Esophagus (tissue), 2 donors: ENCODE results near the gene TOP3B. TPM values are rescaled to one million over a fixed set of nuclear protein-coding genes. Genes with fewer than 3 reads are reported as not detected.

ENCODE experiments used
- H3K27ac ChIP-seq, 2 donors: one replicate each; pipeline ENCODE4 v1.5.1; 2013; ENCODE audit warnings: low read depth in 2 of 2, mild to moderate bottlenecking in 2 of 2, inconsistent platforms in 1 of 2, low read length in 1 of 2, moderate library complexity in 1 of 2
- H3K27me3 ChIP-seq, 2 donors: one replicate each; pipeline ENCODE4 v1.6.1; 2013; ENCODE audit warnings: low read length in 2 of 2, control low read depth in 1 of 2, mild to moderate bottlenecking in 1 of 2; ENCODE audit not compliant: insufficient read depth in 2 of 2, control insufficient read depth in 1 of 2
- H3K36me3 ChIP-seq, 2 donors: one replicate each; pipeline ENCODE4 v1.6.1; 2013; ENCODE audit warnings: low read length in 1 of 2; ENCODE audit not compliant: control insufficient read depth in 2 of 2, insufficient read depth in 2 of 2
- H3K4me1 ChIP-seq, 2 donors: one replicate each; pipeline ENCODE4 v1.6.1; 2013; ENCODE audit warnings: low read length in 1 of 2; ENCODE audit not compliant: control insufficient read depth in 2 of 2, insufficient read depth in 2 of 2
- H3K4me3 ChIP-seq, 2 donors: one replicate each; pipeline ENCODE4 v1.5.1; 2013; ENCODE audit warnings: low read length in 2 of 2, mild to moderate bottlenecking in 2 of 2, low read depth in 1 of 2, moderate library complexity in 1 of 2
- H3K9me3 ChIP-seq, 2 donors: one replicate each; pipeline ENCODE4 v1.6.1; 2013; ENCODE audit warnings: mild to moderate bottlenecking in 2 of 2, low read depth in 1 of 2, low read length in 1 of 2, moderate library complexity in 1 of 2; ENCODE audit not compliant: control insufficient read depth in 2 of 2, insufficient read depth in 1 of 2
- whole genome bisulfite sequencing, 2 donors: extraction: QIAGEN DNeasy Blood & Tissue Kit; methylation state at CpG; one replicate each; pipeline ENCODE4 v1.1.7; 2013; 5-methylcytosine and 5-hydroxymethylcytosine counted together
- polyA plus RNA-seq, 2 donors: library from polyadenylated mRNA; stranded (reverse); fragments of 200-250 nt; gene quantifications; one replicate each; pipeline ENCODE4 v1.2.3, GENCODE V29; 2013
- donor health status: healthy with polysubstance abuse.
- donor health status: Bipolar disorder and iron deficiency.

The TOP3B gene
- polyA plus RNA-seq, 2 donors: 12.3 to 19.1 TPM

DNA sequence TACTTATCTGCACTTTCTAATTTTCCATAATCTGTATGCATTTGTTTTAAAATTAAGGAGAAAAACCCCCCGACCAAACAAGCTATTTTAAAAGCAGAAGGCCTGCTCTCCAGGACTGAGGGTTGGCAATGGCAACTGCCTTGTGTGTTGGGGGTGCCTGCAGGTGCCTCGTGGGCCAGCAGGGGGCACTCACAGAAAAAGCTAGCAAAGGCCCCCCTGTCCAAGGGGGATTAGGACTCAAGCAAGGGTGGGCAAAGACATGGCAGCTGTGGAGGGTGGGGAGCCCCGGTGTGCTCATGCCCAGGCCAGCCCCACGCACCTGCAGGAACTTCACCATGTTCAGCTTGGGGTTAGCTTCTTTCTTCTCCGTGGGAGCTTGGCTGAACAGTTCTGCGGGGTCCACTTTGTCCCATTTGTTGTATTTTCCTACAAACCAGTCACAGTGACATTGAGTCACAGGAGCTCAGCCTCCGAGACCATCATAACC, 10.3 kb downstream of the TOP3B start:
- WGBS, 2 donors: 67 to 72% methylated on average over 7 of the region's 7 CpGs
- peaks cover 37 to 45% of the 10 kb centered on the region in 2 donors for H3K36me3 ChIP-seq
- H3K9me3 ChIP-seq: no peaks in the 10 kb centered on the region
- no peaks in the 10 kb centered on the region for H3K4me1 ChIP-seq
- no peak overlapping the region for H3K4me3 ChIP-seq
- H3K27ac ChIP-seq: no peak overlapping the region
- no peaks in the 10 kb centered on the region for H3K27me3 ChIP-seq

DNA sequence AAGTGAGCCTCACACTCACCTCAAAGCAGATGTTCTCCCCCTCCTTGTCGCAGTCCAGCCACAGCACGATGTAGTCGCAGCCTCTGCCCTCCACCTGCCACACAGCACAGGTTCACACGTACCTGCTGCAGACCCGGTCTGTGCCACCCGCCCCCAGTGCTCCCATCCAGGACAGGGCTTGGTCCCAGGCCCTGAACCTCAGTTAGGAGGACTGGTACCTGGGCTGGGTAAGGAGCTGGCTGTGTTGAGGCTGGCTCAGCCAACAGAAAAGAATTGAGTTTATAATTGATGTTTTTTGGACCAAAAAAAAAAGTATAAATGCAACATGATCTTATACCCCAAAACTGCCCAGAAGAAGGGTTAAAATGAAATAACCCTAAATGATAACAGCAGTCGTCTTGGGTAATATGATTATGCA, 10.7 kb downstream of the TOP3B start:
- Histone ChIP-seq H3K4me1 (no peaks in the 10 kb centered on the region), H3K27ac (no peak overlapping the region), H3K36me3 (peaks cover 38 to 50% of the 10 kb centered on the region in 2 donors), H3K9me3 (no peaks in the 10 kb centered on the region), H3K27me3 (no peaks in the 10 kb centered on the region), H3K4me3 (no peak overlapping the region)
- 91 to 93% methylated on average over 7 of the region's 7 CpGs for WGBS, 2 donors

- WGBS, 2 donors: 91 to 93% methylated on average over 18 of the region's 18 CpGs
- no peaks in the 10 kb centered on the region for H3K9me3 ChIP-seq
- no peak overlapping the region for H3K27ac ChIP-seq
- H3K4me3 ChIP-seq: no peak overlapping the region
- H3K36me3 ChIP-seq: peaks cover 44 to 58% of the 10 kb centered on the region in 2 donors
- no peaks in the 10 kb centered on the region for H3K27me3 ChIP-seq
- H3K4me1 ChIP-seq: no peaks in the 10 kb centered on the region
Observed at GRCh38 chr22:21970800-21971617, 11.6 kb downstream of the TOP3B start.

- H3K27me3 ChIP-seq: no peaks in the 10 kb centered on the region
- WGBS, 2 donors: 66 to 78% methylated on average over 19 of the region's 19 CpGs
- no peaks in the 10 kb centered on the region for H3K9me3 ChIP-seq
- H3K36me3 ChIP-seq: peaks cover 44 to 58% of the 10 kb centered on the region in 2 donors
- no peak overlapping the region for H3K27ac ChIP-seq
- H3K4me1 ChIP-seq: no peaks in the 10 kb centered on the region
- no peak overlapping the region for H3K4me3 ChIP-seq
Observed at GRCh38 chr22:21970037-21970799, 12.4 kb downstream of the TOP3B start.

DNA sequence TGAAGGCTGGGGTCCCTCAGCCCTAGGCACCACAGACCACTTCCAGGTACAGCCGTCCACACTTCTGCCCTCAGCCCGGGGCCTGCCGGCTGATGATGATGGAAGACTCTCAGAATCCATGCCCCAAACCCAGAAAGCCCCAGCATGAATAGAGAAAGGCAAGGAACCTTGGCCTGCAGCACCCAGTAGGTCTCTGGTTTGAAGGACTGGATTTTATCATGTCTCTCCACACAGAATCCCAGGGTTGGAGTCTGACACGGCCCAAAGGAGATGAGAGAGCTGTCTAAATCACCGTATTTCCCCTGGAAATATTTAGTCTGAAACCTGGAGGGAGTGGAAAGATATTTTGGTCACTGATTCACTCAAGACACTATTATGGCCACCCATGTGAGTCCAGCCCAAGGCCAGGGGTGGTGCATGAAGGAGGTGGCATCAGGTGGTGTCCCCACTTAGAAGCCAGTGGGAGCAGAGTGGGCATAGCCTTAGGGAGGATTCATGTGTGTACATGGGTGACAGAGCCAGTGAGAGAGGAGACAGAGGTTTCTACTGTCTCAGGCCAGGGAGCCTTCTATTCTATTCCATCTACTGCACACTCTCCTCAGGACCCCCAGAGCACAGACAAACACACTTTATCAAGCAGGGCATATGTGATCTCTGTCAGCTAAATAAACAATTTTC, 14.0 kb downstream of the TOP3B start:
- Histone ChIP-seq H3K36me3 (peaks cover 40 to 64% of the 10 kb centered on the region in 2 donors), H3K9me3 (no peaks in the 10 kb centered on the region), H3K27me3 (no peaks in the 10 kb centered on the region), H3K4me3 (no peak overlapping the region), H3K27ac (no peak overlapping the region), H3K4me1 (no peaks in the 10 kb centered on the region)
- WGBS, 2 donors: 95 to 96% methylated on average over 5 of the region's 5 CpGs

GRCh38 chr22:21967693-21968271, 14.8 kb downstream of the TOP3B start:
- H3K4me3 ChIP-seq: no peak overlapping the region
- no peaks in the 10 kb centered on the region for H3K9me3 ChIP-seq
- 95% methylated on average over 7 of the region's 7 CpGs for WGBS, 2 donors
- H3K4me1 ChIP-seq: no peaks in the 10 kb centered on the region
- no peaks in the 10 kb centered on the region for H3K27me3 ChIP-seq
- H3K36me3 ChIP-seq: peaks cover 38 to 67% of the 10 kb centered on the region in 2 donors
- H3K27ac ChIP-seq: no peak overlapping the region

DNA sequence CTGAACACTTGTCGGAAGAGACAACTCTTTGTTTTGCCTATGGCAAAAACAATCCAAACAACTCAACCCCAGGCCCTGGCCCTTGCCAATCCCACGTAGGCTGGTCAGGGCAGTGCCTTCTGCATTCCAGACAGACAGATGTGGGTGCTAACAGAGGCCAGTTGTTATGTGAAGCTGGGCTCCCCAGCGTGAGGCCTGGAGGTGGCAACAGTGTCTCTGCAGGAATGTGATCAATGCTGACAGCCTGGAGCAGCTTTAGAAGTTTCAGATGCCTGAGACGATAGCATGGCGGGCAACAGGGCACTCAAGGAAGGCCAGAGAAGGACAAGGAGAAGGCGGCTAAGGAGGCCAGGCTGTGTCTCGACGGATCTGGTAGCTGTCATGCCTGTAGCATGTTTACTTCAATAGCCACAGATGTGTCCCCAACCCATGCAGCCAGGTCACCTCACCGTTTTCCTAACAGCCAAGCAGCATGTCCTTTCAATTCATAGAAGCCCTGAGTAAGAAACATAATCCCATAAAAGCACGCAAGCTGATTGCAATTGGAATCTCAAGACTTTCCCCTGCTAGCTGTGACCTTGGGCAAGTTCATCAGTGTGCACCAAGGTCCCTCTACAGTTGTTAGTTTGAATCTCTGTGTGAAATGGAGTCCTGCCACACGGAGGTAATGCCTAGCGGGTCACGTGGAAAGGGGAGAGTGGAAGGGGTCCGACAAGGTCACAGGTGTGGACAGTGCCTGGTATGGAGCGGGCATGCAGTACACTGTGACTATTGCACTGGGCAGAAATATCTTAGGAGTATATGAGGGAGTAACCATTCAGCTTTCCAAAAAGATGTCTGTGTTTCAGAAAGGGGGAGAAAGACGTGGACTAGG, 15.7 kb downstream of the TOP3B start:
- Histone ChIP-seq H3K36me3 (peaks cover 38 to 71% of the 10 kb centered on the region in 2 donors), H3K4me1 (peaks cover 0 to 4% of the 10 kb centered on the region in 2 donors), H3K4me3 (no peak overlapping the region), H3K27me3 (no peaks in the 10 kb centered on the region), H3K27ac (no peak overlapping the region), H3K9me3 (no peaks in the 10 kb centered on the region)
- WGBS, 2 donors: 88 to 92% methylated on average over 16 of the region's 16 CpGs

GRCh38 chr22:21965762-21966288, 16.8 kb downstream of the TOP3B start:
- WGBS, 2 donors: 96 to 97% methylated on average over 6 of the region's 6 CpGs
- Histone ChIP-seq H3K4me3 (no peak overlapping the region), H3K27ac (no peak overlapping the region), H3K36me3 (peaks cover 30 to 68% of the 10 kb centered on the region in 2 donors), H3K27me3 (no peaks in the 10 kb centered on the region), H3K4me1 (peaks cover 0 to 9% of the 10 kb centered on the region in 2 donors), H3K9me3 (no peaks in the 10 kb centered on the region)
